WTC11 (cell line): ENCODE data around the gene GAB2.

Experiments used
- CREM ChIP-seq: sonication (generic); formaldehyde crosslinking; IDR thresholded peaks from 2 replicates; pipeline ENCODE4 v1.8.1; 2022; ENCODE audit warnings: mild to moderate bottlenecking, missing genetic modification reagents, moderate library complexity
- CTCF ChIP-seq: fragments of 200-600 bp; IDR thresholded peaks from 2 replicates; pipeline ENCODE4 v1.8.0; 2022; ENCODE audit warnings: antibody characterized with exemption
- GRHL2 ChIP-seq: fragments of 250-450 bp; sonication (Bioruptor Pico); IDR thresholded peaks from 2 replicates; pipeline ENCODE4 v1.8.0; 2022; ENCODE audit warnings: mild to moderate bottlenecking, moderate library complexity; ENCODE audit not compliant: insufficient replicate concordance, severe bottlenecking
- NR1H2 ChIP-seq: sonication (generic); formaldehyde crosslinking; IDR thresholded peaks from 2 replicates; pipeline ENCODE4 v1.9.0; 2021; ENCODE audit warnings: mild to moderate bottlenecking, moderate library complexity, missing genetic modification reagents
- SMAD4 ChIP-seq: sonication (generic); formaldehyde crosslinking; IDR thresholded peaks from 2 replicates; pipeline ENCODE4 v1.8.0; 2022; ENCODE audit warnings: mild to moderate bottlenecking, missing genetic modification reagents
- TF ChIP-seq, protein P1 (sequence below): sonication (generic); formaldehyde crosslinking; IDR thresholded peaks from 2 replicates; pipeline ENCODE4 v1.8.0; 2022; ENCODE audit warnings: mild to moderate bottlenecking, missing genetic modification reagents

DNA sequence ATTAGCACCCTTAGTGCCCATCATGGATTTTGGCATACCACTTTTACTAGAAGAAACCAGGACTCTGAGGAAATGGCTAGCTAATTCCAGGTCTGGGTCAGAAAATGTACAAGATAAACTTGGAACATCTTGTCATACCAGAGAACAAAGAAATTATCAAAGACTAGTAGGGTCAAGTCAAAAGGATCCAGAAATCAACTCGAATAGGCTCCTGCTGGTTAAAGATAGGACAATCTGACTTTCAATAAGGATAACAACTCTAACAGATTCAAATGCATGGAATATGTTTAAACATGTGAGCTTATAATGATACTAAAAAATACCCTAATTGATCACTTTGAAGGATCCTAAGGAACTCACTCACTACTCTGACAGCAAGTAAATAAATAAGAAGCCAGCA is 18.9 kb downstream of the GAB2 start:
- TF ChIP-seq CTCF (no peak), CREM (CRISPR knock-in tag) (no peak), NR1H2 (CRISPR knock-in tag) (no peak), GRHL2 (CRISPR knock-in tag) (no peak), SMAD4 (CRISPR knock-in tag) (no peak)
- TF ChIP-seq, protein P1, sequence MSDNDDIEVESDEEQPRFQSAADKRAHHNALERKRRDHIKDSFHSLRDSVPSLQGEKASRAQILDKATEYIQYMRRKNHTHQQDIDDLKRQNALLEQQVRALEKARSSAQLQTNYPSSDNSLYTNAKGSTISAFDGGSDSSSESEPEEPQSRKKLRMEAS (CRISPR knock-in tag) = no peak
